Mucosa of rectum (tissue), 2 donors: ENCODE data around the gene SLC38A4.

Experiments used
- H3K27ac ChIP-seq, 2 donors: one replicate each; pipeline ENCODE4 v1.7.0; 2013; ENCODE audit warnings: inconsistent platforms in 2 of 2, low read depth in 2 of 2, low read length in 2 of 2
- H3K27me3 ChIP-seq, 2 donors: one replicate each; pipeline ENCODE4 v1.7.0; 2013; ENCODE audit warnings: low read length in 2 of 2; ENCODE audit not compliant: control insufficient read depth in 2 of 2, insufficient read depth in 2 of 2
- H3K36me3 ChIP-seq, 2 donors: one replicate each; pipeline ENCODE4 v1.7.0; 2013; ENCODE audit warnings: low read length in 2 of 2; ENCODE audit not compliant: control insufficient read depth in 2 of 2, insufficient read depth in 2 of 2
- H3K4me1 ChIP-seq, 2 donors: one replicate each; pipeline ENCODE4 v1.7.0; 2013; ENCODE audit warnings: low read length in 2 of 2, mild to moderate bottlenecking in 1 of 2; ENCODE audit not compliant: control insufficient read depth in 2 of 2, insufficient read depth in 2 of 2
- H3K4me3 ChIP-seq, 2 donors: one replicate each; pipeline ENCODE4 v1.7.0; 2013; ENCODE audit warnings: low read length in 2 of 2
- H3K9ac ChIP-seq, 2 donors: one replicate each; pipeline ENCODE4 v1.7.0; 2013; ENCODE audit warnings: low read length in 2 of 2, low read depth in 1 of 2, mild to moderate bottlenecking in 1 of 2
- H3K9me3 ChIP-seq, 2 donors: one replicate each; pipeline ENCODE4 v1.7.0; 2013; ENCODE audit warnings: low read length in 2 of 2; ENCODE audit not compliant: control insufficient read depth in 2 of 2
- donor health status: healthy.
- donor health status: Normal muscosa, but diverticular disease.

Gene SLC38A4

GRCh38 chr12:46798648-46799047, 27.1 kb downstream of the SLC38A4 start:
- Histone ChIP-seq H3K27ac (no peak overlapping the region), H3K4me3 (no peak overlapping the region), H3K4me1 (no peaks in the 10 kb centered on the region), H3K9ac (no peak overlapping the region), H3K9me3 (no peaks in the 10 kb centered on the region), H3K36me3 (no peaks in the 10 kb centered on the region), H3K27me3 (no peaks in the 10 kb centered on the region)

- H3K36me3 ChIP-seq = no peaks in the 10 kb centered on the region
- H3K27ac ChIP-seq = no peak overlapping the region
- no peak overlapping the region for H3K4me3 ChIP-seq
- no peaks in the 10 kb centered on the region for H3K9me3 ChIP-seq
- H3K4me1 ChIP-seq = no peaks in the 10 kb centered on the region
- no peak overlapping the region for H3K9ac ChIP-seq
- H3K27me3 ChIP-seq = no peaks in the 10 kb centered on the region
Observed at GRCh38 chr12:46798056-46798455, 27.7 kb downstream of the SLC38A4 start.

GRCh38 chr12:46795988-46796387, 29.8 kb downstream of the SLC38A4 start:
- no peaks in the 10 kb centered on the region for H3K36me3 ChIP-seq
- no peak overlapping the region for H3K9ac ChIP-seq
- no peak overlapping the region for H3K4me3 ChIP-seq
- H3K4me1 ChIP-seq = no peaks in the 10 kb centered on the region
- H3K9me3 ChIP-seq = no peaks in the 10 kb centered on the region
- no peak overlapping the region for H3K27ac ChIP-seq
- no peaks in the 10 kb centered on the region for H3K27me3 ChIP-seq

GRCh38 chr12:46794593-46795190, 31.1 kb downstream of the SLC38A4 start:
- H3K4me3 ChIP-seq = no peak overlapping the region
- H3K9ac ChIP-seq = no peak overlapping the region
- no peaks in the 10 kb centered on the region for H3K9me3 ChIP-seq
- no peaks in the 10 kb centered on the region for H3K27me3 ChIP-seq
- no peak overlapping the region for H3K27ac ChIP-seq
- H3K4me1 ChIP-seq = no peaks in the 10 kb centered on the region
- no peaks in the 10 kb centered on the region for H3K36me3 ChIP-seq

GRCh38 chr12:46792925-46793324, 32.9 kb downstream of the SLC38A4 start:
- H3K9me3 ChIP-seq = no peaks in the 10 kb centered on the region
- H3K27ac ChIP-seq = no peak overlapping the region
- no peaks in the 10 kb centered on the region for H3K36me3 ChIP-seq

GRCh38 chr12:46790066-46790465, 35.7 kb downstream of the SLC38A4 start:
- H3K36me3 ChIP-seq = no peaks in the 10 kb centered on the region
- no peak overlapping the region for H3K27ac ChIP-seq
- no peak overlapping the region for H3K4me3 ChIP-seq
- H3K9ac ChIP-seq = no peak overlapping the region
- H3K27me3 ChIP-seq = no peaks in the 10 kb centered on the region
- no peaks in the 10 kb centered on the region for H3K4me1 ChIP-seq
- H3K9me3 ChIP-seq = no peaks in the 10 kb centered on the region

More at GRCh38 chr12:46792925-46793324, 32.9 kb downstream of the SLC38A4 start:
- Histone ChIP-seq H3K9ac (no peak overlapping the region), H3K27me3 (no peaks in the 10 kb centered on the region), H3K4me1 (no peaks in the 10 kb centered on the region), H3K4me3 (no peak overlapping the region)

- Histone ChIP-seq H3K9ac (no peak overlapping the region), H3K36me3 (no peaks in the 10 kb centered on the region), H3K27me3 (no peaks in the 10 kb centered on the region), H3K27ac (no peak overlapping the region), H3K9me3 (no peaks in the 10 kb centered on the region), H3K4me3 (no peak overlapping the region), H3K4me1 (no peaks in the 10 kb centered on the region)
Observed at GRCh38 chr12:46788072-46788887, 37.5 kb downstream of the SLC38A4 start.

- H3K27me3 ChIP-seq = no peaks in the 10 kb centered on the region
- H3K9me3 ChIP-seq = no peaks in the 10 kb centered on the region
- no peaks in the 10 kb centered on the region for H3K4me1 ChIP-seq
- H3K4me3 ChIP-seq = no peak overlapping the region
- H3K9ac ChIP-seq = no peak overlapping the region
- H3K36me3 ChIP-seq = no peaks in the 10 kb centered on the region
- H3K27ac ChIP-seq = no peak overlapping the region
Observed at GRCh38 chr12:46787496-46788055, 38.2 kb downstream of the SLC38A4 start.

GRCh38 chr12:46786774-46787173, 39.0 kb downstream of the SLC38A4 start:
- no peaks in the 10 kb centered on the region for H3K27me3 ChIP-seq
- H3K36me3 ChIP-seq = no peaks in the 10 kb centered on the region
- no peaks in the 10 kb centered on the region for H3K9me3 ChIP-seq
- H3K9ac ChIP-seq = no peak overlapping the region
- H3K27ac ChIP-seq = no peak overlapping the region
- H3K4me1 ChIP-seq = no peaks in the 10 kb centered on the region
- H3K4me3 ChIP-seq = no peak overlapping the region

- Histone ChIP-seq H3K27ac (no peak overlapping the region), H3K9me3 (no peaks in the 10 kb centered on the region), H3K27me3 (no peaks in the 10 kb centered on the region), H3K4me1 (no peaks in the 10 kb centered on the region), H3K36me3 (no peaks in the 10 kb centered on the region), H3K9ac (no peak overlapping the region), H3K4me3 (no peak overlapping the region)
Observed at GRCh38 chr12:46785382-46785781, 40.4 kb downstream of the SLC38A4 start.
